HEK293T (cell line): ENCODE results near the gene HES4.

Source experiments
- ELF4 ChIP-seq: fragments of 450-650 bp; IDR thresholded peaks from 2 replicates; pipeline ENCODE4 v1.6.1; 2017; ENCODE audit warnings: antibody characterized with exemption
- FOXK2 ChIP-seq: fragments of 450-650 bp; IDR thresholded peaks from 2 replicates; pipeline ENCODE4 v1.6.1; 2016; ENCODE audit warnings: mild to moderate bottlenecking
- HDGF ChIP-seq: fragments of 450-650 bp; IDR thresholded peaks from 2 replicates; pipeline ENCODE4 v1.6.1; 2017; ENCODE audit warnings: antibody characterized with exemption, borderline replicate concordance
- LEF1 ChIP-seq: fragments of 450-650 bp; IDR thresholded peaks from 2 replicates; pipeline ENCODE4 v1.6.1; 2017; ENCODE audit warnings: mild to moderate bottlenecking, borderline replicate concordance
- PKNOX1 ChIP-seq: fragments of 450-650 bp; IDR thresholded peaks from 2 replicates; pipeline ENCODE4 v1.6.1; 2016

GRCh38 chr1:972726-973458, 27.0 kb downstream of the HES4 start:
- TF ChIP-seq PKNOX1 (no peak), HDGF (no peak), ELF4 (no peak), LEF1 (no peak), FOXK2 (no peak)
